ENCODE data around the gene TPK1. TPM values are rescaled to one million over a fixed set of nuclear protein-coding genes. Genes with fewer than 3 reads are reported as not detected.

The TPK1 gene
- total and polyA plus RNA-seq, 2 of the 4 experiments (the other 2 are of a cell fraction), result 0.38 to 1.8 TPM

- WGBS, 2 experiments (ENCODE audit: extremely low coverage in 2 of 2, insufficient read length in 1 of 2), result no CpG with 5 or more reads among the region's 1 CpG
- Histone ChIP-seq H3K9me1 (ENCODE audit: insufficient read depth, low read length) (no peaks in the 10 kb centered on the region), H3K36me3 (ENCODE audit: control insufficient read depth, insufficient read depth, low read length) (no peaks in the 10 kb centered on the region), H3K18ac (ENCODE audit: low read depth, low read length) (no peak overlapping the region), H4K8ac (ENCODE audit: low read depth in 2 of 2, low read length in 2 of 2) (no peak overlapping the region), H3K4me2 (ENCODE audit: low read depth, low read length) (no peak overlapping the region), H2AFZ (replicated peaks; ENCODE audit: low read length, poor library complexity) (no peak overlapping the region), H4K5ac (ENCODE audit: low read depth, low read length) (no peak overlapping the region), H3K27me3 (ENCODE audit: control insufficient read depth, insufficient read depth, low read length) (no peaks in the 10 kb centered on the region), H2BK5ac (ENCODE audit: low read depth, low read length, poor library complexity, severe bottlenecking) (no peak overlapping the region), H3K14ac (replicated peaks; ENCODE audit: low read depth, low read length) (no peak overlapping the region), H3K9ac (ENCODE audit: low read depth, low read length) (no peak overlapping the region), H3K79me1 (ENCODE audit: low read depth in 1 of 2, low read length in 2 of 2) (no peaks in the 10 kb centered on the region), H2AK5ac (ENCODE audit: low read depth, low read length) (no peak overlapping the region), H3K23ac (ENCODE audit: low read depth, low read length) (no peak overlapping the region), H3K4ac (ENCODE audit: low read depth, low read length) (no peak overlapping the region), H3K56ac (ENCODE audit: extremely low read depth, insufficient read depth, low read length) (no peak overlapping the region), H2AK9ac (replicated peaks; ENCODE audit: low read depth, low read length, poor library complexity) (no peak overlapping the region), H3K9me3 (ENCODE audit: control insufficient read depth, insufficient read depth, low read length) (peaks cover 2% of the 10 kb centered on the region; the same call in 1 of the 2 replicates), H2BK20ac (ENCODE audit: low read depth, low read length) (no peak overlapping the region), H3K27ac (ENCODE audit: insufficient read depth, low read length) (no peak overlapping the region), H2BK120ac (ENCODE audit: low read depth, low read length) (no peak overlapping the region), H4K20me1 (ENCODE audit: insufficient read depth, low read length) (no peaks in the 10 kb centered on the region), H3K4me3 (ENCODE audit: insufficient read depth, low read depth, low read length) (no peak overlapping the region), H4K91ac (ENCODE audit: insufficient read depth, low read depth, low read length) (no peak overlapping the region), H3K4me1 (ENCODE audit: control insufficient read depth, insufficient read depth, low read length) (no peaks in the 10 kb centered on the region), H2BK15ac (ENCODE audit: low read depth, low read length) (no peak overlapping the region)
- ChIA-PET POLR2A (ENCODE audit: unreplicated experiment) (no interaction called here), CTCF (no interaction called here)
- no peak for TF ChIP-seq FOS (IDR thresholded peaks at IDR 0.05; ENCODE audit: low read depth, low read length)
- no peak for TF ChIP-seq RCOR1 (IDR thresholded peaks at IDR 0.05; ENCODE audit: insufficient replicate concordance, low read length)
- no peak for TF ChIP-seq USF2 (IDR thresholded peaks at IDR 0.05; ENCODE audit: low read depth, low read length)
- TF ChIP-seq NFE2L2 (IDR thresholded peaks at IDR 0.05; ENCODE audit: low read depth, low read length), result no peak
- TF ChIP-seq MAZ (IDR thresholded peaks at IDR 0.05; ENCODE audit: borderline replicate concordance, low read depth, low read length), result no peak
- TF ChIP-seq MXI1 (IDR thresholded peaks at IDR 0.05; ENCODE audit: borderline replicate concordance, low read depth, low read length), result no peak
- no peak for TF ChIP-seq SMC3 (IDR thresholded peaks at IDR 0.05; ENCODE audit: low read depth, low read length)
- no peak for TF ChIP-seq BHLHE40 (IDR thresholded peaks at IDR 0.05; ENCODE audit: low read depth, low read length)
- TF ChIP-seq RFX5 (IDR thresholded peaks at IDR 0.05; ENCODE audit: low read depth, low read length), result no peak
- TF ChIP-seq ELK1 (IDR thresholded peaks at IDR 0.05; ENCODE audit: borderline replicate concordance, low read depth, low read length), result no peak
- TF ChIP-seq POLR2A (IDR thresholded peaks at IDR 0.05; ENCODE audit: low read depth, low read length), result no peak
- no peak for TF ChIP-seq CEBPB (IDR thresholded peaks at IDR 0.05; ENCODE audit: low read depth, low read length)
- no peak for TF ChIP-seq CHD1 (IDR thresholded peaks at IDR 0.05; ENCODE audit: low read depth, low read length)
- no peak for TF ChIP-seq RAD21 (IDR thresholded peaks at IDR 0.05; ENCODE audit: low read length)
- no peak for TF ChIP-seq MAFK (IDR thresholded peaks at IDR 0.05; ENCODE audit: low read depth, low read length)
- TF ChIP-seq CTCF (conservative IDR thresholded peaks at IDR 0.05; ENCODE audit: low read depth, low read length), result no peak
- intact Hi-C loops (cut with micrococcal nuclease) (no loop called here), in situ Hi-C loops (cut with MboI; ENCODE audit: low sequenced_read_pairs) (no loop called here), dilution Hi-C loops (cut with HindIII; ENCODE audit: low sequenced_read_pairs, unreplicated experiment) (no loop called here)
- BruUV-seq (replicated peaks), result no TSS peak
- no peak for ATAC-seq (ENCODE audit: low read depth)
- no peak for DNase-seq
Observed at GRCh38 chr7:144736880-144737493, 98.9 kb downstream of the TPK1 start.
